ENCODE measurements around the gene ERH. TPM values are rescaled to one million over a fixed set of nuclear protein-coding genes. Genes with fewer than 3 reads are reported as not detected.

ERH gene
- total RNA-seq, 1 experiment from 2014 or later, result 388 TPM

- DNase-seq, result no peak
- POLR2A ChIA-PET, result interaction anchor here (0.7 kb wide), 1 partner anchor 31 kb away, joined by 3 read pairs; no protein-coding TSS in a partner anchor
- Mint-ChIP-seq H3K36me3 (ENCODE audit: insufficient read depth, unreplicated experiment) (no peaks in the 10 kb centered on the region), H3K4me1 (ENCODE audit: low read depth, unreplicated experiment) (no peaks in the 10 kb centered on the region), H3K27ac (ENCODE audit: unreplicated experiment) (no peak overlapping the region), H3K9me3 (ENCODE audit: unreplicated experiment) (no peaks in the 10 kb centered on the region), H3K4me3 (ENCODE audit: unreplicated experiment) (no peak overlapping the region), H3K27me3 (ENCODE audit: insufficient read depth, unreplicated experiment) (no peaks in the 10 kb centered on the region)
- no peaks in the 10 kb centered on the region for H3K36me3 ChIP-seq (ENCODE audit: control insufficient read depth, insufficient read depth, low read length)
- intact Hi-C loops (cut with micrococcal nuclease; ENCODE audit: unreplicated experiment), result no loop called here
- BruUV-seq (replicated peaks), result no TSS peak
- no peak overlapping the region for H3K4me3 ChIP-seq (ENCODE audit: low read depth, low read length)
- no peaks in the 10 kb centered on the region for H3K9me3 ChIP-seq
- H3K4me1 ChIP-seq, result no peaks in the 10 kb centered on the region
- no peaks in the 10 kb centered on the region for H3K27me3 ChIP-seq (replicated peaks; ENCODE audit: control insufficient read depth, insufficient read depth, low read length)
- CTCF ChIA-PET, result interaction anchor here (0.6 kb wide), 1 partner anchor 14 kb away, joined by 3 read pairs; no protein-coding TSS in a partner anchor
- TF ChIP-seq CTCF (IDR thresholded peaks at IDR 0.05; ENCODE audit: insufficient read depth in 1 of 2, low read depth in 1 of 2, low read length in 1 of 2, severe bottlenecking in 1 of 2, unreplicated experiment in 1 of 2), result no peak
Measured at GRCh38 chr14:69332782-69333395, 65.2 kb downstream of the ERH start.

- CTCF ChIA-PET, result no interaction called here
- Mint-ChIP-seq H3K27ac (ENCODE audit: unreplicated experiment) (no peak overlapping the region), H3K4me1 (ENCODE audit: low read depth, unreplicated experiment) (no peaks in the 10 kb centered on the region), H3K4me3 (ENCODE audit: unreplicated experiment) (no peak overlapping the region), H3K9me3 (ENCODE audit: unreplicated experiment) (no peaks in the 10 kb centered on the region), H3K27me3 (ENCODE audit: insufficient read depth, unreplicated experiment) (no peaks in the 10 kb centered on the region), H3K36me3 (ENCODE audit: insufficient read depth, unreplicated experiment) (no peaks in the 10 kb centered on the region)
- no peaks in the 10 kb centered on the region for H3K4me1 ChIP-seq
- no peak for TF ChIP-seq CTCF (IDR thresholded peaks at IDR 0.05; ENCODE audit: insufficient read depth in 1 of 2, low read depth in 1 of 2, low read length in 1 of 2, severe bottlenecking in 1 of 2, unreplicated experiment in 1 of 2)
- H3K4me3 ChIP-seq (ENCODE audit: low read depth, low read length), result no peak overlapping the region
- POLR2A ChIA-PET, result interaction anchor here (0.6 kb wide), 1 partner anchor 20 kb away, joined by 3 read pairs; no protein-coding TSS in a partner anchor
- BruUV-seq (replicated peaks), result no TSS peak
- H3K36me3 ChIP-seq (ENCODE audit: control insufficient read depth, insufficient read depth, low read length), result no peaks in the 10 kb centered on the region
- H3K27me3 ChIP-seq (replicated peaks; ENCODE audit: control insufficient read depth, insufficient read depth, low read length), result no peaks in the 10 kb centered on the region
- no peak for DNase-seq
- intact Hi-C loops (cut with micrococcal nuclease; ENCODE audit: unreplicated experiment), result no loop called here
- no peaks in the 10 kb centered on the region for H3K9me3 ChIP-seq
Measured at GRCh38 chr14:69331206-69331605, 66.9 kb downstream of the ERH start.

Other genes starting within 250 kb of the ERH start
- gene DCAF5, start 245.2 kb downstream of the ERH start, total RNA-seq (2022), result 34.8 and 36.8 TPM in 2 replicates
- 22.5 and 23.9 TPM in 2 replicates for gene EXD2, start 206.8 kb downstream of the ERH start, total RNA-seq (2022)
- 3.2 and 3.8 TPM in 2 replicates for gene GALNT16, start 138.1 kb downstream of the ERH start, total RNA-seq (2022)
- gene SLC39A9, start 393 bp upstream of the ERH start, total RNA-seq (2022), result 94.2 and 96.4 TPM in 2 replicates
- gene PLEKHD1, start 86.4 kb upstream of the ERH start, total RNA-seq (2022), result 0.42 and 0.50 TPM in 2 replicates
- 0.56 and 0.82 TPM in 2 replicates for gene CCDC177, start 176.6 kb upstream of the ERH start, total RNA-seq (2022)
- 16.6 and 21.5 TPM in 2 replicates for gene SUSD6, start 213.3 kb upstream of the ERH start, total RNA-seq (2022)

Measured in Caco-2 (cell line).